GM12878 (cell line): ENCODE measurements around the gene BRCA1. TPM values are rescaled to one million over a fixed set of nuclear protein-coding genes. Genes with fewer than 3 reads are reported as not detected.

Experiments used
- ATAC-seq: fragments of 200-7000 bp; cut with Tn5 transposase; 3 replicates; pipeline ENCODE4 v1.9.1; 2020; ENCODE audit warnings: mild to moderate bottlenecking, moderate library complexity
- BruUV-seq: library from RNA; stranded (reverse); fragments of 400-500 nt; replicated peaks from 2 replicates; lab custom pipeline; 2021; lab: Mats Ljungman, UMichigan
- CTCF ChIA-PET: fragments of 300-600 bp; sonication (Branson Sonifier 250); formaldehyde crosslinking; extraction: SDS; loops from one replicate; lab custom pipeline; 2021; ENCODE audit warnings: inconsistent platforms; lab: Yijun Ruan, JAX
- POLR2A ChIA-PET: fragments of 350-600 bp; formaldehyde crosslinking; extraction: SDS; loops from one replicate; lab custom pipeline; 2021; ENCODE audit warnings: inconsistent platforms; lab: Charles Lee
- RAD21 ChIA-PET: fragments of 300-600 bp; sonication (Branson Sonifier 250); formaldehyde crosslinking; loops from one replicate; lab custom pipeline; 2023; ENCODE audit warnings: antibody characterized with exemption; ENCODE audit not compliant: unreplicated experiment; lab: Charles Lee
- SMC1A ChIA-PET: fragments of 300-600 bp; sonication (Branson Sonifier 250); formaldehyde crosslinking; loops from one replicate; lab custom pipeline; 2023; ENCODE audit not compliant: unreplicated experiment, uncharacterized antibody; lab: Charles Lee
- DNase-seq: peaks from one replicate; pipeline ENCODE4 v3.0.0-alpha.2; 2011; ENCODE audit warnings: low read depth, low spot score
- FAIRE-seq: peaks from 3 replicates; lab custom pipeline; 2011; peaks lifted over from hg19 to GRCh38; lab: Jason Lieb, UNC
- H2AFZ ChIP-seq: 2 replicates; pipeline ENCODE4 v1.6.0; 2011; ENCODE audit warnings: low read depth, low read length, control low read depth; ENCODE audit not compliant: control insufficient read depth
- H3K27ac ChIP-seq: 2 replicates; pipeline ENCODE4 v1.5.1; 2011; ENCODE audit warnings: control low read depth; ENCODE audit not compliant: control insufficient read depth, insufficient read depth
- H3K27me3 ChIP-seq, 2 experiments: replicated peaks in 1 of 2; 2 replicates each; pipeline versions ENCODE4 v1.6.0 to v1.6.1; 2011; ENCODE audit warnings: low read length in 1 of 2; ENCODE audit not compliant: control insufficient read depth in 2 of 2, insufficient read depth in 2 of 2
- H3K36me3 ChIP-seq, 2 experiments: 2 replicates each; pipeline ENCODE4 v1.5.1; 2011; ENCODE audit warnings: low read length in 1 of 2; ENCODE audit not compliant: control insufficient read depth in 2 of 2, insufficient read depth in 2 of 2
- H3K4me1 ChIP-seq: 2 replicates; pipeline ENCODE4 v1.6.1; 2011; ENCODE audit warnings: mild to moderate bottlenecking, low read length, moderate library complexity, mixed read lengths; ENCODE audit not compliant: control insufficient read depth, insufficient read depth
- H3K4me2 ChIP-seq: 2 replicates; pipeline ENCODE4 v1.6.0; 2011; ENCODE audit warnings: control low read depth; ENCODE audit not compliant: control insufficient read depth, insufficient read depth
- H3K4me3 ChIP-seq: fragments of 200-600 bp; sonication (generic); 2 replicates; pipeline ENCODE4 v1.5.1; 2016
- H3K79me2 ChIP-seq: 2 replicates; pipeline ENCODE4 v1.6.0; 2011; ENCODE audit warnings: low read length; ENCODE audit not compliant: control insufficient read depth, insufficient read depth
- H3K9ac ChIP-seq: 2 replicates; pipeline ENCODE4 v1.8.0; 2011; ENCODE audit warnings: low read length, control low read depth, mixed read lengths; ENCODE audit not compliant: control insufficient read depth, insufficient read depth
- H3K9me3 ChIP-seq: replicated peaks from 3 replicates; pipeline ENCODE4 v1.5.1; 2011; ENCODE audit warnings: mild to moderate bottlenecking, low read length; ENCODE audit not compliant: control insufficient read depth, insufficient read depth
- H4K20me1 ChIP-seq: 2 replicates; pipeline ENCODE4 v1.6.0; 2011; ENCODE audit not compliant: control insufficient read depth, insufficient read depth
- CHD4 ChIP-seq: fragments of 200-600 bp; sonication (generic); IDR thresholded peaks from 2 replicates; pipeline ENCODE4 v1.6.1; 2016; ENCODE audit warnings: mild to moderate bottlenecking
- IKZF2 ChIP-seq, 2 experiments: fragments of 450-650 bp; IDR thresholded peaks; 2 replicates each; pipeline ENCODE4 v1.6.1; 2017; ENCODE audit warnings: mild to moderate bottlenecking in 2 of 2, moderate library complexity in 2 of 2
- JUNB ChIP-seq: IDR thresholded peaks from 2 replicates; pipeline ENCODE4 v1.6.1; 2016; ENCODE audit warnings: antibody characterized with exemption, mild to moderate bottlenecking
- POLR2A ChIP-seq: IDR thresholded peaks from 2 replicates; pipeline ENCODE4 v1.6.1; 2011; ENCODE audit warnings: low read depth, mild to moderate bottlenecking, low read length
- SREBF2 ChIP-seq: IDR thresholded peaks from 2 replicates; pipeline ENCODE4 v1.6.1; 2012; ENCODE audit warnings: mild to moderate bottlenecking, low read length
- WGBS: methylation state at CpG from one replicate; pipeline ENCODE4 v1.1.6; 2016; ENCODE audit warnings: low lambda C conversion rate; ENCODE audit not compliant: insufficient replicate concordance, insufficient coverage; ENCODE audit errors: missing lambda C conversion rate; 5-methylcytosine and 5-hydroxymethylcytosine counted together
- in situ Hi-C: fragments of 300-500 bp; cut with MboI; formaldehyde crosslinking; loops from 9 replicates; pipeline ENCODE4 v1.14.3; 2018; ENCODE audit warnings: mixed read lengths
- intact Hi-C: fragments of 100-400 bp; cut with micrococcal nuclease; formaldehyde crosslinking; loops from one replicate; pipeline ENCODE4 v1.14.2; 2022; ENCODE audit not compliant: unreplicated experiment
- polyA plus RNA-seq, 11 experiments: library from polyadenylated mRNA; depleted of rRNA in 4 of 11; unstranded in 6 of 11; stranded (reverse) in 5 of 11; fragments of >200 nt; fragmentation: Nextera tagmentation in 4 of 11; fragmentation: Illumina TruSeq in 1 of 11; extraction: Ambion mirVana in 4 of 11; extraction: Trizol in 1 of 11; gene quantifications; 1 replicate in 1 of 11; 2 replicates in 10 of 11; pipeline versions ENCODE4 v1.2.1 to v1.2.3, GENCODE V29; 2011 to 2016; ENCODE audit warnings: inconsistent platforms in 2 of 11, missing spikeins in 2 of 11, low read depth in 1 of 11
- total RNA-seq, 4 experiments: library from RNA; depleted of rRNA in 3 of 4; stranded (reverse); fragments of >200 nt in 3 of 4; fragmentation: Illumina TruSeq in 1 of 4; extraction: Trizol in 1 of 4; gene quantifications; 2 replicates each; pipeline versions ENCODE4 v1.2.1 to v1.2.3, GENCODE V29; 2013 to 2021
- TF ChIP-seq, protein P1 (sequence below): fragments of 450-650 bp; IDR thresholded peaks from 2 replicates; pipeline ENCODE4 v1.6.1; 2017; ENCODE audit warnings: low read depth, mild to moderate bottlenecking, moderate library complexity
- TF ChIP-seq, protein P2 (sequence below): fragments of 150-350 bp; IDR thresholded peaks from 2 replicates; pipeline ENCODE4 v1.6.1; 2016; ENCODE audit warnings: low read depth, low read length

The BRCA1 gene
- total and polyA plus RNA-seq, 10 of the 15 experiments (the other 5 are each of a cell fraction or from before 2014, with no cell fraction given): 16.8 to 71.2 (median 44.2) TPM

DNA sequence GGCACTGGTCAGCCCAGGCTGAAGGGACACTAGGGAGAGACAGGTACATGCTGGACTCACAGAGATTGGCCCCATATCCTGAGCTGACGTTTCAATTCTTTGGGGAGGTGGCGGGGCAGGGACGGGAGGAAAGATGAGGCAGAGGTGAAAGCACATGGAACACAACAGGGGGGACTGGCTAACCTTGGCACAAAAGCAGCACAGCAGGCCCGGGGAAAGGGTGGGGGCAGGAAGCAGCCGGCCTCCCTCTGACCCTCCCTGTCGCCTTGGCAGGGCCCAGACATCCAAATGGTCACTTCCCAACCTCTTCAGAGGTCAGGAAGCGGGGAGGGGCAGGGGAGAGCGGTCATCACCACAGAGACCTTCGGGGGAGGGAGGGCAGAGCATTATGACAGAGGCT lies 109.6 kb downstream of the BRCA1 start:
- Histone ChIP-seq H3K9me3 (no peaks in the 10 kb centered on the region), H3K4me3 (no peak overlapping the region), H3K36me3 (peaks cover 8 to 17% of the 10 kb centered on the region in 2 experiments), H3K27ac (no peak overlapping the region), H3K27me3 (no peaks in the 10 kb centered on the region), H3K9ac (no peak overlapping the region), H4K20me1 (no peaks in the 10 kb centered on the region), H3K4me2 (no peak overlapping the region), H3K79me2 (peaks cover under 1% of the 10 kb centered on the region; the same call in 1 of the 2 replicates), H2AFZ (no peak overlapping the region), H3K4me1 (0 out of 2 replicates have a peak, but pooled peaks cover 3% of the 10 kb centered on the region)
- no peak for ATAC-seq
- intact Hi-C loops: no loop called here
- ChIA-PET CTCF (no interaction called here), RAD21 (no interaction called here), SMC1A (no interaction called here), POLR2A (no interaction called here)
- BruUV-seq: no TSS peak
- FAIRE-seq: no peak
- 81% methylated on average over 7 of the region's 9 CpGs for WGBS
- in situ Hi-C loops: no loop called here
- no peak for DNase-seq
- TF ChIP-seq JUNB: no peak
- TF ChIP-seq SREBF2: no peak
- no peak; the same call in 1 of the 2 replicates for TF ChIP-seq POLR2A
- TF ChIP-seq, protein P1, sequence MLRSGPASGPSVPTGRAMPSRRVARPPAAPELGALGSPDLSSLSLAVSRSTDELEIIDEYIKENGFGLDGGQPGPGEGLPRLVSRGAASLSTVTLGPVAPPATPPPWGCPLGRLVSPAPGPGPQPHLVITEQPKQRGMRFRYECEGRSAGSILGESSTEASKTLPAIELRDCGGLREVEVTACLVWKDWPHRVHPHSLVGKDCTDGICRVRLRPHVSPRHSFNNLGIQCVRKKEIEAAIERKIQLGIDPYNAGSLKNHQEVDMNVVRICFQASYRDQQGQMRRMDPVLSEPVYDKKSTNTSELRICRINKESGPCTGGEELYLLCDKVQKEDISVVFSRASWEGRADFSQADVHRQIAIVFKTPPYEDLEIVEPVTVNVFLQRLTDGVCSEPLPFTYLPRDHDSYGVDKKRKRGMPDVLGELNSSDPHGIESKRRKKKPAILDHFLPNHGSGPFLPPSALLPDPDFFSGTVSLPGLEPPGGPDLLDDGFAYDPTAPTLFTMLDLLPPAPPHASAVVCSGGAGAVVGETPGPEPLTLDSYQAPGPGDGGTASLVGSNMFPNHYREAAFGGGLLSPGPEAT: no peak
- TF ChIP-seq, protein P2, sequence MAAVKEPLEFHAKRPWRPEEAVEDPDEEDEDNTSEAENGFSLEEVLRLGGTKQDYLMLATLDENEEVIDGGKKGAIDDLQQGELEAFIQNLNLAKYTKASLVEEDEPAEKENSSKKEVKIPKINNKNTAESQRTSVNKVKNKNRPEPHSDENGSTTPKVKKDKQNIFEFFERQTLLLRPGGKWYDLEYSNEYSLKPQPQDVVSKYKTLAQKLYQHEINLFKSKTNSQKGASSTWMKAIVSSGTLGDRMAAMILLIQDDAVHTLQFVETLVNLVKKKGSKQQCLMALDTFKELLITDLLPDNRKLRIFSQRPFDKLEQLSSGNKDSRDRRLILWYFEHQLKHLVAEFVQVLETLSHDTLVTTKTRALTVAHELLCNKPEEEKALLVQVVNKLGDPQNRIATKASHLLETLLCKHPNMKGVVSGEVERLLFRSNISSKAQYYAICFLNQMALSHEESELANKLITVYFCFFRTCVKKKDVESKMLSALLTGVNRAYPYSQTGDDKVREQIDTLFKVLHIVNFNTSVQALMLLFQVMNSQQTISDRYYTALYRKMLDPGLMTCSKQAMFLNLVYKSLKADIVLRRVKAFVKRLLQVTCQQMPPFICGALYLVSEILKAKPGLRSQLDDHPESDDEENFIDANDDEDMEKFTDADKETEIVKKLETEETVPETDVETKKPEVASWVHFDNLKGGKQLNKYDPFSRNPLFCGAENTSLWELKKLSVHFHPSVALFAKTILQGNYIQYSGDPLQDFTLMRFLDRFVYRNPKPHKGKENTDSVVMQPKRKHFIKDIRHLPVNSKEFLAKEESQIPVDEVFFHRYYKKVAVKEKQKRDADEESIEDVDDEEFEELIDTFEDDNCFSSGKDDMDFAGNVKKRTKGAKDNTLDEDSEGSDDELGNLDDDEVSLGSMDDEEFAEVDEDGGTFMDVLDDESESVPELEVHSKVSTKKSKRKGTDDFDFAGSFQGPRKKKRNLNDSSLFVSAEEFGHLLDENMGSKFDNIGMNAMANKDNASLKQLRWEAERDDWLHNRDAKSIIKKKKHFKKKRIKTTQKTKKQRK: no peak
- TF ChIP-seq CHD4: no peak
- no peak for TF ChIP-seq IKZF2 (IDR thresholded peaks at IDR 0.05)
